CD4-positive, alpha-beta T cell (primary cell): ENCODE results near the gene IL16. TPM values are rescaled to one million over a fixed set of nuclear protein-coding genes. Genes with fewer than 3 reads are reported as not detected.

Experiments
- ATAC-seq: fragments of 200-7000 bp; cut with Tn5 transposase; one replicate; pipeline ENCODE4 v1.10.0; 2022; ENCODE audit warnings: mild to moderate bottlenecking; ENCODE audit not compliant: poor library complexity
- CTCF ChIA-PET: fragments of 350-600 bp; sonication (Branson Sonifier 250); formaldehyde crosslinking; loops from one replicate; lab custom pipeline; 2021; ENCODE audit warnings: antibody characterized with exemption, inconsistent platforms; lab: Charles Lee
- POLR2A ChIA-PET: fragments of 350-600 bp; sonication (Branson Sonifier 250); formaldehyde crosslinking; loops from one replicate; lab custom pipeline; 2021; ENCODE audit warnings: antibody characterized with exemption, inconsistent platforms; lab: Charles Lee
- DNase-seq, 14 experiments: peaks; one replicate each; pipeline ENCODE4 v3.0.0-alpha.2; 2013 to 2020; ENCODE audit warnings: mixed read lengths in 2 of 14
- H3K27ac ChIP-seq, 2 donors: one replicate each; pipeline versions ENCODE4 v1.5.1 to v1.7.0; 2013; ENCODE audit warnings: low read length in 2 of 2, low read depth in 1 of 2, mild to moderate bottlenecking in 1 of 2
- H3K27me3 ChIP-seq, 2 experiments: 1 replicate in 1 of 2; 2 replicates in 1 of 2; pipeline versions ENCODE4 v1.6.1 to v1.7.0; 2013; ENCODE audit warnings: low read length in 2 of 2, control low read depth in 1 of 2, mild to moderate bottlenecking in 1 of 2, moderate library complexity in 1 of 2; ENCODE audit not compliant: insufficient read depth in 2 of 2, control insufficient read depth in 1 of 2
- H3K36me3 ChIP-seq: one replicate; pipeline ENCODE4 v1.6.1; 2013; ENCODE audit warnings: low read length, control low read depth; ENCODE audit not compliant: insufficient read depth
- H3K4me1 ChIP-seq: one replicate; pipeline ENCODE4 v1.6.1; 2013; ENCODE audit warnings: low read length, control low read depth; ENCODE audit not compliant: insufficient read depth
- H3K4me3 ChIP-seq: one replicate; pipeline ENCODE4 v1.5.1; 2013; ENCODE audit warnings: mild to moderate bottlenecking, low read length, moderate library complexity
- H3K9me3 ChIP-seq, 2 experiments: 1 replicate in 1 of 2; 2 replicates in 1 of 2; pipeline versions ENCODE4 v1.6.1 to v1.7.0; 2013; ENCODE audit warnings: low read length in 2 of 2, mild to moderate bottlenecking in 2 of 2, control low read depth in 1 of 2, moderate library complexity in 1 of 2; ENCODE audit not compliant: control insufficient read depth in 1 of 2, insufficient read depth in 1 of 2
- H3K27ac Mint-ChIP-seq: one replicate; pipeline ENCODE4 v1.8.0; 2020; ENCODE audit warnings: mixed read lengths
- H3K27me3 Mint-ChIP-seq: one replicate; pipeline ENCODE4 v1.8.0; 2021; ENCODE audit warnings: mixed read lengths
- H3K36me3 Mint-ChIP-seq: one replicate; pipeline ENCODE4 v1.8.0; 2021; ENCODE audit warnings: low read depth, mixed read lengths
- H3K4me1 Mint-ChIP-seq: one replicate; pipeline ENCODE4 v1.8.0; 2021; ENCODE audit warnings: low read depth, mixed read lengths
- H3K4me3 Mint-ChIP-seq: one replicate; pipeline ENCODE4 v1.8.0; 2020; ENCODE audit warnings: mild to moderate bottlenecking, mixed read lengths
- H3K9me3 Mint-ChIP-seq: one replicate; pipeline ENCODE4 v1.8.0; 2020; ENCODE audit warnings: mixed read lengths
- intact Hi-C, 2 experiments: fragments of 100-400 bp; cut with DNase I in 1 of 2; cut with micrococcal nuclease in 1 of 2; formaldehyde crosslinking; loops; one replicate each; pipeline versions ENCODE4 v1.15.1 to v1.9.0; 2023 to 2025; cut with DNase I, micrococcal nuclease
- total RNA-seq, 174 experiments: library from RNA in 2 of 174; stranded (reverse) in 2 of 174; gene quantifications; one replicate each; pipeline ENCODE4 v1.2.3 and lab custom pipeline; 2021 to 2026
- TF ChIP-seq, protein P1 (sequence below): fragments of 200-600 bp; IDR thresholded peaks from one replicate; pipeline ENCODE4 v1.8.0; 2022; ENCODE audit warnings: antibody characterized with exemption, mild to moderate bottlenecking

The IL16 gene
- total RNA-seq, 2 experiments from 2014 or later: 164 to 168 TPM

DNA sequence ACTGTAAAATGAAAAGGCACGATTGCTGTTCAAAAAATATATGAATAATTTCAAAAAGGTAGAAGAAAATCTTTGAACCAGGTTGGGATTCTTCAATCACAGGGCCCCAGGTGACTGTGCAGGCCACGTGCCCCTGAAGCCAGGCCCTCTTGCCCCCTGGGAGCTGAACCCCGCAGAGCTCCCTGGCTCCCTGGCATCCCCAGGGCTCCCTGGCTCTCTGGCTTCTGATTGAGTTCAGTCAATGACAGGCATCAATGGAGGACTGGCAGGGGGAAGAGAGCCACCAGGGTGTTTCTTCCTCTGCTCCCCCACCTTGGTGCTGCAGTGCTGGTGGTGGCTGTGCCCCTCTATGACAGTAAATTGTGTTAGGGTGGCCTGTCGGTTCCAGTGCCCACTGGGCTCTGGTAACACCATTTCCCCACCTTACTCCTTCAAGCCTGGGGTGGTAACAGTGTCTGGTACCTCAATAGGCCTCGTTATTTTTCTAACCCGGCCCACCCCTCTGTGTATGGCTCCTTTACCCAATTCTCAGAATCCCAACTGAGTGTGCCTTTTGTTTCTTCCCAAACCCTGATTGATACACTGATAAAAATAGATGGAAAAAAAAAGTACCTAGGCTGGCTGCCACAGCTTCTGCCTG is 64.6 kb downstream of the IL16 start:
- no peaks in the 10 kb centered on the region for H3K9me3 Mint-ChIP-seq
- CTCF ChIA-PET: interaction anchor here (0.9 kb wide), 1 partner anchor 140 kb away, joined by 3 read pairs; no protein-coding TSS in a partner anchor

DNA sequence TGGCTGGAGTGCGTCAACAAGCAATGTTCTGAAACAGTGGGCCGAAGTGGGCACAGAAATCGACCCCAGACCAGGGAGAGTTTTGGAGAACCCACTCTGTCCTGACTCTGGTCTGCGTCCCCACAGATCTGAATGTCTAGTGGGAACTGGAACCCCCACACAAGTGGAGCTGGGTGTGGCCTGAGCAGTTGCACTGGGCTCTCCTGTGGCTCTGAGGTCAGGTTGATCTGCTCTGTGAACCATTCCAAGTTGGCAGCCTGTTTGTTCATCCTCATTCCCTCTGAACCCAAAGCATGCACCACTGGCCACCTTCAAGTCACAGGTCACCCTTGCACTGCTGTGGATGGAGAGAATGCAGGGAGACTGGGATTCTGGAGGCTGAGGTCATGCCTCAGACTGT is 66.8 kb downstream of the IL16 start:
- H3K36me3 Mint-ChIP-seq: no peaks in the 10 kb centered on the region
- no peaks in the 10 kb centered on the region for H3K9me3 ChIP-seq
- ChIA-PET CTCF (interaction anchor here (0.9 to 1.1 kb wide), 2 partner anchors 9 to 73 kb away, joined by 3 to 4 read pairs; no protein-coding TSS in a partner anchor), POLR2A (interaction anchor here (0.7 kb wide), 1 partner anchor 117 kb away, joined by 3 read pairs; no protein-coding TSS in a partner anchor)
- DNase-seq: no peak
- ATAC-seq: no peak
- H3K4me3 ChIP-seq: no peak overlapping the region
- H3K27me3 Mint-ChIP-seq: no peaks in the 10 kb centered on the region
- H3K27ac ChIP-seq: no peak overlapping the region
- TF ChIP-seq, protein P1, sequence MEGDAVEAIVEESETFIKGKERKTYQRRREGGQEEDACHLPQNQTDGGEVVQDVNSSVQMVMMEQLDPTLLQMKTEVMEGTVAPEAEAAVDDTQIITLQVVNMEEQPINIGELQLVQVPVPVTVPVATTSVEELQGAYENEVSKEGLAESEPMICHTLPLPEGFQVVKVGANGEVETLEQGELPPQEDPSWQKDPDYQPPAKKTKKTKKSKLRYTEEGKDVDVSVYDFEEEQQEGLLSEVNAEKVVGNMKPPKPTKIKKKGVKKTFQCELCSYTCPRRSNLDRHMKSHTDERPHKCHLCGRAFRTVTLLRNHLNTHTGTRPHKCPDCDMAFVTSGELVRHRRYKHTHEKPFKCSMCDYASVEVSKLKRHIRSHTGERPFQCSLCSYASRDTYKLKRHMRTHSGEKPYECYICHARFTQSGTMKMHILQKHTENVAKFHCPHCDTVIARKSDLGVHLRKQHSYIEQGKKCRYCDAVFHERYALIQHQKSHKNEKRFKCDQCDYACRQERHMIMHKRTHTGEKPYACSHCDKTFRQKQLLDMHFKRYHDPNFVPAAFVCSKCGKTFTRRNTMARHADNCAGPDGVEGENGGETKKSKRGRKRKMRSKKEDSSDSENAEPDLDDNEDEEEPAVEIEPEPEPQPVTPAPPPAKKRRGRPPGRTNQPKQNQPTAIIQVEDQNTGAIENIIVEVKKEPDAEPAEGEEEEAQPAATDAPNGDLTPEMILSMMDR: no peak
- intact Hi-C loops: no loop called here
- no peaks in the 10 kb centered on the region for H3K27me3 ChIP-seq
- H3K27ac Mint-ChIP-seq: no peak overlapping the region
- H3K4me3 Mint-ChIP-seq: no peak overlapping the region
- no peaks in the 10 kb centered on the region for H3K9me3 Mint-ChIP-seq
- peaks cover 24% of the 10 kb centered on the region for H3K4me1 Mint-ChIP-seq
- H3K36me3 ChIP-seq: no peaks in the 10 kb centered on the region
- H3K4me1 ChIP-seq: peaks cover 19% of the 10 kb centered on the region

More for the DNA sequence above, 64.6 kb downstream of the IL16 start:
- Histone ChIP-seq H3K4me1 (peaks cover 13% of the 10 kb centered on the region), H3K27me3 (no peaks in the 10 kb centered on the region), H3K36me3 (no peaks in the 10 kb centered on the region), H3K9me3 (no peaks in the 10 kb centered on the region), H3K4me3 (no peak overlapping the region), H3K27ac (no peak overlapping the region)
- DNase-seq (no peak), ATAC-seq (no peak)
- TF ChIP-seq, protein P1: no peak
- POLR2A ChIA-PET: no interaction called here
- H3K36me3 Mint-ChIP-seq: no peaks in the 10 kb centered on the region
- H3K27ac Mint-ChIP-seq: no peak overlapping the region
- H3K27me3 Mint-ChIP-seq: peaks cover 12% of the 10 kb centered on the region
- no peak overlapping the region for H3K4me3 Mint-ChIP-seq
- peaks cover 14% of the 10 kb centered on the region for H3K4me1 Mint-ChIP-seq
- intact Hi-C loops: no loop called here

DNA sequence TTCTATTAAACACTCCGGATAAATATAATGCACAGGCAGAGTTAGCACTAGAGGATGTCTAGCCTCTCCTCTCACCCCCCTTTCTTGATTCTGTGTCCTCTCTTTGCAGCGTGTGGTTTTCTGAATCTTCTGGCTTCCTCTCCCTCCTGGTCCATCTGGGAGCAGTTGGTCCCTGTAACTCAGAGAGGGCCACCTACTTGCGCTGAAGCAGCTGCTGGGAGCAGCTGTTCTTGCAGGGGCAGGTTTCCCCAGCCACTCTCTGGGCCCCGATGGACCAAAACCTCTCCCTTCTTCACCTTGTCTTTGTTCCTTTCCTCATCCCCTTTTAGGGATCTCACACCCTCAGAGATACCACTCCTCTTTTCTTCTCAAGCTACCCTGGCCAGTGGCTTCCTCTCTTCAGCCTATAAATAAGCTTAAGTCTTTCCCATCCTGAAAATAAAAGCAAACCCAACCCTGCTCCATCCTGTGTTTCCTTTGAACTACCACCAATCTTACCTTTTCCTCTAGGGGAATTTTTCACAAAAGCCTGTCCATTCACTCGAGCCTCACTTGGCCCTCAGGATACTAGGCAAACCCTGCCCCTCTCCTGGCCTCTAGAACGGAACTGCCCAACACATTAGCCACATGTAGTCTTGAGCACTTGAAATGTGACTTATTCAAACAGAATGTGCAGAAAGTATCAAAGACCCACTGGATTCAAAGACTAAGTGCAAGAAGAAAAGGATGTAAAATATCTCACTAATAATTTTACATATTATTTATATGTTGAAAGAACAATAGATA is 67.6 kb downstream of the IL16 start:
- intact Hi-C loops: no loop called here
- Histone ChIP-seq H3K27me3 (no peaks in the 10 kb centered on the region), H3K36me3 (no peaks in the 10 kb centered on the region), H3K9me3 (no peaks in the 10 kb centered on the region), H3K4me1 (peaks cover 22% of the 10 kb centered on the region), H3K4me3 (no peak overlapping the region), H3K27ac (no peak overlapping the region)
- no peaks in the 10 kb centered on the region for H3K27me3 Mint-ChIP-seq
- peaks cover 32% of the 10 kb centered on the region for H3K4me1 Mint-ChIP-seq
- DNase-seq (no peak), ATAC-seq (no peak)
- H3K4me3 Mint-ChIP-seq: no peak overlapping the region
- CTCF ChIA-PET: interaction anchor here (0.9 to 1.2 kb wide), 2 partner anchors 9 to 11 kb away, joined by 3 read pairs; no protein-coding TSS in a partner anchor
- no peaks in the 10 kb centered on the region for H3K9me3 Mint-ChIP-seq
- H3K27ac Mint-ChIP-seq: no peak overlapping the region
- TF ChIP-seq, protein P1: no peak
- POLR2A ChIA-PET: no interaction called here
- H3K36me3 Mint-ChIP-seq: no peaks in the 10 kb centered on the region
